ENCODE results near the gene FCRL3. TPM values are rescaled to one million over a fixed set of nuclear protein-coding genes. Genes with fewer than 3 reads are reported as not detected.
"Not testable (repeated sequence)": the region's sequence is repeated elsewhere in the genome, so short reads cannot be mapped to it uniquely, and the experiment has no call there.

FCRL3 gene, protein sequence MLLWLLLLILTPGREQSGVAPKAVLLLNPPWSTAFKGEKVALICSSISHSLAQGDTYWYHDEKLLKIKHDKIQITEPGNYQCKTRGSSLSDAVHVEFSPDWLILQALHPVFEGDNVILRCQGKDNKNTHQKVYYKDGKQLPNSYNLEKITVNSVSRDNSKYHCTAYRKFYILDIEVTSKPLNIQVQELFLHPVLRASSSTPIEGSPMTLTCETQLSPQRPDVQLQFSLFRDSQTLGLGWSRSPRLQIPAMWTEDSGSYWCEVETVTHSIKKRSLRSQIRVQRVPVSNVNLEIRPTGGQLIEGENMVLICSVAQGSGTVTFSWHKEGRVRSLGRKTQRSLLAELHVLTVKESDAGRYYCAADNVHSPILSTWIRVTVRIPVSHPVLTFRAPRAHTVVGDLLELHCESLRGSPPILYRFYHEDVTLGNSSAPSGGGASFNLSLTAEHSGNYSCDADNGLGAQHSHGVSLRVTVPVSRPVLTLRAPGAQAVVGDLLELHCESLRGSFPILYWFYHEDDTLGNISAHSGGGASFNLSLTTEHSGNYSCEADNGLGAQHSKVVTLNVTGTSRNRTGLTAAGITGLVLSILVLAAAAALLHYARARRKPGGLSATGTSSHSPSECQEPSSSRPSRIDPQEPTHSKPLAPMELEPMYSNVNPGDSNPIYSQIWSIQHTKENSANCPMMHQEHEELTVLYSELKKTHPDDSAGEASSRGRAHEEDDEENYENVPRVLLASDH
- under 1 TPM; 0.16 to 0.49 TPM for total RNA-seq

DNA sequence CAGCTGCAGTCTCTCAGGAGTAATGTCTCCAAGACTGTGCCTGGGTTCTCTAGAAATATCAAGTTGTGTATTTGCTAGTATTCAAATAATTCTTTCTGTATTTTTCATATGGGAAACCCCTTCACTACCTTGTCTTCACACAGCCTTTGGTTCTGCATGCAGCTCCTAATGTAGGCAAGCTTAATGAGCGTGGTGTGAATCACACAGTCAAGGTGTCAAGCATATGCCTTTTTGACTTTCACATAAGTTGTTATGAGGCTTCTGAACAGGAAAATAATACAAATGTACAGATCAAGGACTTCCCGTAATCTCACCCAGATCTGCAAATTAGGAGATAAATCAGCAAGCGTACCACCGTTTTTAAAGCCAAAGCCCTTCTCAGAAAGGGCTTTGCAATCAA, at the start of gene FCRL3:
FCRL3 (minus strand) TSS at position 38 of the 400 bp plus-strand sequence. CDS start 280 bp downstream, outside the sequence.
- H3K4me1 ChIP-seq: no peaks in the 10 kb centered on the region
- H3K9ac ChIP-seq (ENCODE audit: low read depth in 2 of 2, low read length in 2 of 2): no peak within 1 kb of the TSS
- no peak within 1 kb of the TSS for H3K4me3 ChIP-seq
- TF ChIP-seq, protein P1, sequence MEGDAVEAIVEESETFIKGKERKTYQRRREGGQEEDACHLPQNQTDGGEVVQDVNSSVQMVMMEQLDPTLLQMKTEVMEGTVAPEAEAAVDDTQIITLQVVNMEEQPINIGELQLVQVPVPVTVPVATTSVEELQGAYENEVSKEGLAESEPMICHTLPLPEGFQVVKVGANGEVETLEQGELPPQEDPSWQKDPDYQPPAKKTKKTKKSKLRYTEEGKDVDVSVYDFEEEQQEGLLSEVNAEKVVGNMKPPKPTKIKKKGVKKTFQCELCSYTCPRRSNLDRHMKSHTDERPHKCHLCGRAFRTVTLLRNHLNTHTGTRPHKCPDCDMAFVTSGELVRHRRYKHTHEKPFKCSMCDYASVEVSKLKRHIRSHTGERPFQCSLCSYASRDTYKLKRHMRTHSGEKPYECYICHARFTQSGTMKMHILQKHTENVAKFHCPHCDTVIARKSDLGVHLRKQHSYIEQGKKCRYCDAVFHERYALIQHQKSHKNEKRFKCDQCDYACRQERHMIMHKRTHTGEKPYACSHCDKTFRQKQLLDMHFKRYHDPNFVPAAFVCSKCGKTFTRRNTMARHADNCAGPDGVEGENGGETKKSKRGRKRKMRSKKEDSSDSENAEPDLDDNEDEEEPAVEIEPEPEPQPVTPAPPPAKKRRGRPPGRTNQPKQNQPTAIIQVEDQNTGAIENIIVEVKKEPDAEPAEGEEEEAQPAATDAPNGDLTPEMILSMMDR (IDR thresholded peaks at IDR 0.05): no peak
- DNase-seq: no peak
- no peaks in the 10 kb centered on the region for H3K27me3 ChIP-seq
- H3K27ac ChIP-seq: no peak within 1 kb of the TSS
- no peaks in the 10 kb centered on the region for H3K9me3 ChIP-seq
- H3K36me3 ChIP-seq: no peaks in the 10 kb centered on the region
- intact Hi-C loops (cut with DNase I): no loop called here

DNA sequence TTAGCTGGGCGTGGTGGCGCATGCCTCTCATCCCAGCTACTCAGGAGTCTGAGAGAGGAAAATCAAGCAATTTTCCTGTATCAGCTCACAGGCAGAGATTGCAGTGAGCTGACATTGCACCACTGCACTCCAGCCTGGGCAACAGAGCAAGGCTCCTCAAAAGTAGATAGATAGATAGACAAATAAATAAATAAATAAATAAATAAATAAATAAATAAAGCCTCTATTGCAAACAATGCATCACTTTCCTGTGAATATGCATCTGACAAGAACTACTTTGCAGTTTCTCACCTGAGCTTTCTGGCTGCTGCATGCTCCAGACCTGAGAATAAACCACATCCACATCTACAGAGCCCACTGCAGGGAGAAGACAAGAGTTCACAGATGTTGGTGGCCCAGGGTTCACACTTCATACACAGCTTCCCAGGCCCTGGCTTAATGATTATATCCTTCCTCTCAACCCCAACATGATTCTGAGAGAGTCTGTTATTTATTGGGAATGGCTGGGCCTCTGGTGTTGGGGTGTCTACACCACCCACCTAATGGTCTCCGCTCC, 47.8 kb upstream of the FCRL3 start:
- TF ChIP-seq, protein P1 (IDR thresholded peaks at IDR 0.05): no peak
- no peak for DNase-seq
- Histone ChIP-seq H3K4me1 (no peaks in the 10 kb centered on the region), H3K27me3 (no peaks in the 10 kb centered on the region), H3K27ac (no peak overlapping the region), H3K9me3 (no peaks in the 10 kb centered on the region), H3K36me3 (no peaks in the 10 kb centered on the region), H3K4me3 (no peak overlapping the region), H3K9ac (ENCODE audit: low read depth in 2 of 2, low read length in 2 of 2) (no peak overlapping the region)
- intact Hi-C loops (cut with DNase I): no loop called here

DNA sequence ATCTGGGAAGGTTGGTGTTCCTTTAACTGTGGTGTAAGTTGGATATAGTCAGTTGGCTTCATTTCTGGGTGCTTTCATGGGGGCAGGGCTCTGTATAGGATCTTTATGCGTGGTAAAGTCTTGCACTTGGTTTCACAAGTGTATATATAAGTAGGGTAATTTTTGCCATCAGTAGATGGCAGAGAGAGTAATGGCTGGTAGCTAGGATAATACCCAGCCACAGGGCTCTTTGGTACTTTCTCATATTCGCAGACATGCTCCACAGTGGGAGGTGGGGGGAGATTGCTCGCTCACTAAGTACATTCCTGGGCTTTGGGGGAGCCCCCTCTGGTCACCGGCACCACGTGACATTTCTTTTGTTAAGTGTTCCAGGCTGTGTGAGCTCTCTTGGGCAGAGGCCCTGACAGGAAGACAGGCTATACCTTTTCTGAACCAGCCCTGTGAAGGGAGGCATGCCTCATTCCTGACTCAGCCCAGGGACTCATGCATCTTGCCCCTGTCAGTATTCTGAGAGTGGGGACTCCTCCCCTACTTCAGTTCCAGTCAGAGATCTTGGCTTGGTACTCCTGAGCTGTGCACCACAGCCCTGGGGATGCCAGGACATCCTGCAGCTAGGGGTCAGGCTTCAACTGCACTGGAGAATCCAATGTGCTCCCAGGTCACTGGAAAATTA, 38.8 kb upstream of the FCRL3 start:
- Histone ChIP-seq H3K36me3 (no peaks in the 10 kb centered on the region), H3K9ac (ENCODE audit: low read depth in 2 of 2, low read length in 2 of 2) (no peak overlapping the region), H3K9me3 (no peaks in the 10 kb centered on the region), H3K4me3 (no peak overlapping the region), H3K27ac (no peak overlapping the region), H3K4me1 (no peaks in the 10 kb centered on the region), H3K27me3 (no peaks in the 10 kb centered on the region)
- TF ChIP-seq, protein P1 (IDR thresholded peaks at IDR 0.05): no peak
- DNase-seq: no peak
- intact Hi-C loops (cut with DNase I): no loop called here

DNA sequence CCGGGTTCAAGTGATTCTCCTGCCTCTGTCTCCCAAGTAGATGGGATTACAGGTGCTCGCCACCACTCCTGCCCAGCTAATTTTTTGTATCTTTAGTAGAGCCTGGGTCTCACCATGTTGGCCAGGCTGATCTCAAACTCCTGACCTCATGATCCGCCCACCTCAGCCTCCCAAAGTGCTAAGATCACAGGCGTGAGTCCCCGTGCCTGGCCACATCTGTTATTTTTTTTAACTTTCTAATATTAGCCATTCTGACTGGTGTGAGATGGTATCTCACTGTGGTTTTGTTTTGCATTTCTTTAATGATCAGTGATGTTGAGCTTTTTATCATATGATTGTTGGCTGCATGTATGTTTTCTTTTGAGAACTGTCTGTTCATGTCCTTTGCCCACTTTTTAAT, 35.4 kb upstream of the FCRL3 start:
- intact Hi-C loops (cut with DNase I); H3K9ac ChIP-seq (ENCODE audit: low read depth in 2 of 2, low read length in 2 of 2); H3K4me3 ChIP-seq; H3K9me3 ChIP-seq; H3K4me1 ChIP-seq; H3K27ac ChIP-seq; DNase-seq; H3K27me3 ChIP-seq; H3K36me3 ChIP-seq: not testable (repeated sequence)

DNA sequence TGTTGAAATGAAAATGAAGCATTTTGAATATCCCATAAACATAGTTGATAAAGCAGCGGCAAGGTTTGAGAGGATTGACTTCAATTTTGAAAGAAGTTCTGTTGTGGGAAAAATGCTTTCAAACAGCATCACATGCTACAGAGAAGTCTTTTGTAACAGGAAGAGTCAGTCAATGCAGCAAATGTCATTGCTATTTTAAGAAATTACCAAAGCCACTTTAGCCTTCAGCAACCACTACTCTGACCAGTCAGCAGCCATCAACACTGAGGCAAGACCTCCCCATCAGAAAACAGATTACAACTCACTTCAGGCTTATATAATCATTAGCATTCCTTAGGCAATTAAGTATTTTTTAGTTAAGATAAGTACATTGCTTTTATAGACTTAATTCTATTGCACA, 33.8 kb upstream of the FCRL3 start:
- TF ChIP-seq, protein P1 (IDR thresholded peaks at IDR 0.05): no peak
- Histone ChIP-seq H3K36me3 (no peaks in the 10 kb centered on the region), H3K27ac (no peak overlapping the region), H3K9ac (ENCODE audit: low read depth in 2 of 2, low read length in 2 of 2) (no peak overlapping the region), H3K4me3 (no peak overlapping the region), H3K9me3 (no peaks in the 10 kb centered on the region), H3K4me1 (no peaks in the 10 kb centered on the region), H3K27me3 (no peaks in the 10 kb centered on the region)
- DNase-seq: no peak
- intact Hi-C loops (cut with DNase I): no loop called here
